ENCODE measurements around the gene DOCK9.
A peak's percentile ranks its signal among the peaks of the same experiment; 100 is the strongest.

DOCK9 gene

DNA sequence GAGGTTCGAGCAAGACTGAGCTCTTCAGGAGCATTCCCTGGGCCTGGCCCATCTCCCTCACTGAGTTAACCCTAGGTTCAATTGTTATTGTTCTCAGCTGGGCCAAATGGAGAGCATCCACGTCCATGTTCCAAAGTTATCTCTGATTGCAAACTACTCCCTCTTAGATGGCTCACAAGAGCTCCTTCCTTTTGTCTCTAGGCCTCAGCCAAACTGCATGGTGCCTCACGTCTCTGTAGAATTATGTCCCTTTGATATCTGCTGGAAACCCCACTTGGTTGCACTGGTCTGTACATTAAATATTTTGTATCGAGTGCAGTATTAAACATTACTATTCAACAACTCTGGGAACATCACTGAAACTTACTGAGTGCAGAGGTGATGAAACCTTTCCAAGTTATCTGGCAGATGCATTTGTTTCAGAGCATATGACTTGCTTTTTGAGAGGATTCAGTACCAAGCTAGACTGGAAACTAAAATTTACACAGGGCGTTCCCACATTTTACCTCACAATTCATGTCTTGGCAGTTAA is 38.1 kb downstream of the DOCK9 start:
- H3K4me3 ChIP-seq (ENCODE audit: low read depth in 1 of 2, low read length in 2 of 2), result no peak overlapping the region
- no peaks in the 10 kb centered on the region for H3K27me3 ChIP-seq (ENCODE audit: control insufficient read depth in 1 of 2, insufficient read depth in 2 of 2, low read length in 2 of 2)
- H3K36me3 ChIP-seq (ENCODE audit: control insufficient read depth in 1 of 2, insufficient read depth in 2 of 2, low read length in 2 of 2), result no peaks in the 10 kb centered on the region
- H3K27ac ChIP-seq (ENCODE audit: low read depth, low read length), result no peak overlapping the region
- H3K9ac ChIP-seq (ENCODE audit: low read depth in 1 of 2, low read length in 2 of 2), result no peak overlapping the region
- no peaks in the 10 kb centered on the region for H3K4me1 ChIP-seq (ENCODE audit: control insufficient read depth in 1 of 2, insufficient read depth in 2 of 2, low read length in 2 of 2)
- H3K9me3 ChIP-seq (ENCODE audit: control insufficient read depth in 1 of 2, low read length in 2 of 2), result peaks cover 0 to 3% of the 10 kb centered on the region in 2 donors

DNA sequence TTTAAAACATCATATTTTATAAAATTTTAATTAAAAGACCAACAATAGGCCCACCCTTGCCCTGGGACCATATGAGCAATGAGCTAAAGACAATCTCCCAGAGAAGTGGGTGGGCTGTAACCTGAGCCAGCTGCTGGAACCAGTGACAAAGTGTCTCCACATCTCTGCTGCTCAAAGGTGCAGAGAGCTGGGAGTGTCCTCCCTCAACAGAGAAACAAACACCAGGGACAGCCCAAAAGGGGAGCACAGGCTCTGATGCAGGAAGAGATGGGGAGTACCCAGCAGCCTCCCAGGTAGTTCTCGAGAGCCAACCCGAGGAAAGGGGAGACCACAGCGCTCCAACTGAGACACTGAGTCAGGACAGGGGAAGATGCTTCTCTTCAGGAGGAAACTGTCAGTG is 39.1 kb downstream of the DOCK9 start:
- H3K9me3 ChIP-seq (ENCODE audit: control insufficient read depth in 1 of 2, low read length in 2 of 2), result peaks cover 0 to 10% of the 10 kb centered on the region in 2 donors
- no peaks in the 10 kb centered on the region for H3K36me3 ChIP-seq (ENCODE audit: control insufficient read depth in 1 of 2, insufficient read depth in 2 of 2, low read length in 2 of 2)
- H3K27ac ChIP-seq (ENCODE audit: low read depth, low read length), result no peak overlapping the region
- H3K4me1 ChIP-seq (ENCODE audit: control insufficient read depth in 1 of 2, insufficient read depth in 2 of 2, low read length in 2 of 2), result no peaks in the 10 kb centered on the region
- H3K9ac ChIP-seq (ENCODE audit: low read depth in 1 of 2, low read length in 2 of 2), result no peak overlapping the region
- H3K27me3 ChIP-seq (ENCODE audit: control insufficient read depth in 1 of 2, insufficient read depth in 2 of 2, low read length in 2 of 2), result no peaks in the 10 kb centered on the region
- H3K4me3 ChIP-seq (ENCODE audit: low read depth in 1 of 2, low read length in 2 of 2), result no peak overlapping the region

DNA sequence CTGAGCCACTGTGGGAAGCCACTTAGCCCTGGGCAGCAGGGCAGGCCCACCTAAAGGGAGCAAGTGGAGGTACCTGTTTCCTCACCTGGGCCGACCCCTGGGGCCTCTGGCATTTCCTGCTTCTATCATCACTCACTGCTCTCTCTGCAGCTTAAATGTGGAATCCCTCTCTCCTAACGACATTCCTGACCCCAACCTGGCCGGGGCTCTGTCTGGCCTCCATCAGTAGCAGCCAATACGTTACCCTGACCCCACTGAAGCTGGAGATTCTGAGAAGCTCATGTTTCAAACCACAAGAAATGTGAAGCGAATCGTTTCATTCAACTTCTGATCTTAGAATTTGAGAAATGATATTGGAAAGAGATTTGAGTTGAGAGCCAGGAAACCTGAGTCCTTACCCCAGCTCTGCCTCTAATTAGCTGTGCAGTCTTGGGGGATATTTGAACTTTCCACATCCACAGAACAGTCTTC is 39.9 kb downstream of the DOCK9 start:
- Histone ChIP-seq H3K27me3 (ENCODE audit: control insufficient read depth in 1 of 2, insufficient read depth in 2 of 2, low read length in 2 of 2) (no peaks in the 10 kb centered on the region), H3K9ac (ENCODE audit: low read depth in 1 of 2, low read length in 2 of 2) (no peak overlapping the region), H3K36me3 (ENCODE audit: control insufficient read depth in 1 of 2, insufficient read depth in 2 of 2, low read length in 2 of 2) (no peaks in the 10 kb centered on the region), H3K27ac (ENCODE audit: low read depth, low read length) (no peak overlapping the region), H3K4me1 (ENCODE audit: control insufficient read depth in 1 of 2, insufficient read depth in 2 of 2, low read length in 2 of 2) (no peaks in the 10 kb centered on the region), H3K4me3 (ENCODE audit: low read depth in 1 of 2, low read length in 2 of 2) (no peak overlapping the region), H3K9me3 (ENCODE audit: control insufficient read depth in 1 of 2, low read length in 2 of 2) (peaks cover 0 to 13% of the 10 kb centered on the region in 2 donors)

GRCh38 chr13:98934243-98934642 is 43.6 kb downstream of the DOCK9 start:
- peaks cover 0 to 13% of the 10 kb centered on the region in 2 donors for H3K9me3 ChIP-seq (ENCODE audit: control insufficient read depth in 1 of 2, low read length in 2 of 2)
- H3K9ac ChIP-seq (ENCODE audit: low read depth in 1 of 2, low read length in 2 of 2), result no peak overlapping the region
- no peaks in the 10 kb centered on the region for H3K27me3 ChIP-seq (ENCODE audit: control insufficient read depth in 1 of 2, insufficient read depth in 2 of 2, low read length in 2 of 2)

GRCh38 chr13:98930151-98930591 is 47.7 kb downstream of the DOCK9 start:
- peak overlapping the region in 1 of 2 donors; percentile 11 for H3K9ac ChIP-seq (ENCODE audit: low read depth in 1 of 2, low read length in 2 of 2)
- no peaks in the 10 kb centered on the region for H3K4me1 ChIP-seq (ENCODE audit: control insufficient read depth in 1 of 2, insufficient read depth in 2 of 2, low read length in 2 of 2)
- peaks cover 0 to 13% of the 10 kb centered on the region in 2 donors for H3K9me3 ChIP-seq (ENCODE audit: control insufficient read depth in 1 of 2, low read length in 2 of 2)
- H3K36me3 ChIP-seq (ENCODE audit: control insufficient read depth in 1 of 2, insufficient read depth in 2 of 2, low read length in 2 of 2), result no peaks in the 10 kb centered on the region
- no peaks in the 10 kb centered on the region for H3K27me3 ChIP-seq (ENCODE audit: control insufficient read depth in 1 of 2, insufficient read depth in 2 of 2, low read length in 2 of 2)
- peak overlapping the region in 1 of 2 donors; percentile 50 for H3K4me3 ChIP-seq (ENCODE audit: low read depth in 1 of 2, low read length in 2 of 2)
- H3K27ac ChIP-seq (ENCODE audit: low read depth, low read length), result no peak overlapping the region

More at GRCh38 chr13:98934243-98934642, 43.6 kb downstream of the DOCK9 start:
- H3K4me1 ChIP-seq (ENCODE audit: control insufficient read depth in 1 of 2, insufficient read depth in 2 of 2, low read length in 2 of 2), result no peaks in the 10 kb centered on the region
- no peak overlapping the region for H3K4me3 ChIP-seq (ENCODE audit: low read depth in 1 of 2, low read length in 2 of 2)
- no peaks in the 10 kb centered on the region for H3K36me3 ChIP-seq (ENCODE audit: control insufficient read depth in 1 of 2, insufficient read depth in 2 of 2, low read length in 2 of 2)
- H3K27ac ChIP-seq (ENCODE audit: low read depth, low read length), result no peak overlapping the region

GRCh38 chr13:98927951-98928927 is 49.6 kb downstream of the DOCK9 start:
- no peaks in the 10 kb centered on the region for H3K36me3 ChIP-seq (ENCODE audit: control insufficient read depth in 1 of 2, insufficient read depth in 2 of 2, low read length in 2 of 2)
- no peak overlapping the region for H3K4me3 ChIP-seq (ENCODE audit: low read depth in 1 of 2, low read length in 2 of 2)
- H3K27ac ChIP-seq (ENCODE audit: low read depth, low read length), result no peak overlapping the region
- H3K9ac ChIP-seq (ENCODE audit: low read depth in 1 of 2, low read length in 2 of 2), result no peak overlapping the region
- H3K9me3 ChIP-seq (ENCODE audit: control insufficient read depth in 1 of 2, low read length in 2 of 2), result no peaks in the 10 kb centered on the region
- no peaks in the 10 kb centered on the region for H3K27me3 ChIP-seq (ENCODE audit: control insufficient read depth in 1 of 2, insufficient read depth in 2 of 2, low read length in 2 of 2)
- H3K4me1 ChIP-seq (ENCODE audit: control insufficient read depth in 1 of 2, insufficient read depth in 2 of 2, low read length in 2 of 2), result no peaks in the 10 kb centered on the region

DNA sequence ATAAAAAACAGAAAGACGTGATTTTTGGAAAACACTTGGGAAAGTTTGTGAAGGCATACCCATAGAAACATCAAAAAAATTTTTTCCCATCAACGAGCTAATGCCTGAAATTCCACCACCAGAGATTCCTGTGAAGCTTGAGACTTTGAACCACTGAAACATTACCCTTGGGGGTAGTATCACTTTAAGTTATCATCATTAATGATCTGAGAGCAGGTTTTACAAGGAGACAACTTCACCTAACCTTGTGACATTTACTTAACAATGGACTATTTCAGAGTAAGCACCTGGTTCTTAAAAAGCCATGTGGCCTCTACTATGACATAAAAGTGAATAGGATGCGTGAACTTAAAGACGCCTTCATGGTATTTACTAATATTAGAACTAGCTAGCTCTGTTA is 51.9 kb downstream of the DOCK9 start:
- peaks cover 5 to 7% of the 10 kb centered on the region in 2 donors for H3K36me3 ChIP-seq (ENCODE audit: control insufficient read depth in 1 of 2, insufficient read depth in 2 of 2, low read length in 2 of 2)
- no peak overlapping the region for H3K27ac ChIP-seq (ENCODE audit: low read depth, low read length)
- no peaks in the 10 kb centered on the region for H3K4me1 ChIP-seq (ENCODE audit: control insufficient read depth in 1 of 2, insufficient read depth in 2 of 2, low read length in 2 of 2)
- no peak overlapping the region for H3K9ac ChIP-seq (ENCODE audit: low read depth in 1 of 2, low read length in 2 of 2)
- no peaks in the 10 kb centered on the region for H3K27me3 ChIP-seq (ENCODE audit: control insufficient read depth in 1 of 2, insufficient read depth in 2 of 2, low read length in 2 of 2)
- H3K9me3 ChIP-seq (ENCODE audit: control insufficient read depth in 1 of 2, low read length in 2 of 2), result no peaks in the 10 kb centered on the region
- no peak overlapping the region for H3K4me3 ChIP-seq (ENCODE audit: low read depth in 1 of 2, low read length in 2 of 2)

DNA sequence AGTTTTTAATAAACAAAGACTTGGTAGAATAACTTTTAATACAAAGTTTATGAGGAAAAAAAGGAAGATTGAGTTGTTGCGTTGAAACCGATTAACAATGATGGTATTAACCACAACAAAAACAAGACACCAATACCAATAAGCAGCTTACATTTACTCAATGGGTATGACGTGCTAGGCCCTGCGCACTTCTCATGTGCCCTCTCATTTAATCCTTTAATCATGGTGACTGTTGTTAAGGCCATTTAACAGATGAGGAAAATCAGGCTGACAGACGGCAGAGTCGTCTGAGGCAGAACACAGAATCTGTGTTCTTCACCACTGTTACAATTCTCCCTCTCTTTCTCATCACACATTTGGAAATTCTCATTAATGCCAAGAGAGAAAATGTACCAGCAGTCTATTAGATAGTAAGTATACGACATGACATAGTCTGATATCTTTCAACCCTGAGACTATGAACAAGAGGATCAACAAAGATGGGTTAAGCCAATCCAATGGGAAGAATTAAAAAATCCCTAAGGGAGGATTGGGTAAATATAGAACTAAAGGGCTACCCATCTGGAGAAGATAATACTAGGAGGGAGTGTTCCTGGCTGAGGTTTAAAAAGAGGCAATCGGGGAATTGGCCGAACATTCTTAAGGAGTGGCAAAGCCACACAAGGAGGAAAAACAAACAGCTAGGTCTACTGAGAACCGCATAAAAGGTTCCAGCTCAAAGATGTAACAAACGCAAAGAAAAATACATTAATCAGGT is 54.0 kb downstream of the DOCK9 start:
- Histone ChIP-seq H3K27ac (ENCODE audit: low read depth, low read length) (no peak overlapping the region), H3K27me3 (ENCODE audit: control insufficient read depth in 1 of 2, insufficient read depth in 2 of 2, low read length in 2 of 2) (no peaks in the 10 kb centered on the region), H3K4me1 (ENCODE audit: control insufficient read depth in 1 of 2, insufficient read depth in 2 of 2, low read length in 2 of 2) (no peaks in the 10 kb centered on the region), H3K9me3 (ENCODE audit: control insufficient read depth in 1 of 2, low read length in 2 of 2) (no peaks in the 10 kb centered on the region), H3K4me3 (ENCODE audit: low read depth in 1 of 2, low read length in 2 of 2) (no peak overlapping the region), H3K36me3 (ENCODE audit: control insufficient read depth in 1 of 2, insufficient read depth in 2 of 2, low read length in 2 of 2) (peaks cover 5 to 7% of the 10 kb centered on the region in 2 donors), H3K9ac (ENCODE audit: low read depth in 1 of 2, low read length in 2 of 2) (no peak overlapping the region)

- no peak overlapping the region for H3K27ac ChIP-seq (ENCODE audit: low read depth, low read length)
- no peak overlapping the region for H3K9ac ChIP-seq (ENCODE audit: low read depth in 1 of 2, low read length in 2 of 2)
- H3K9me3 ChIP-seq (ENCODE audit: control insufficient read depth in 1 of 2, low read length in 2 of 2), result no peaks in the 10 kb centered on the region
- no peak overlapping the region for H3K4me3 ChIP-seq (ENCODE audit: low read depth in 1 of 2, low read length in 2 of 2)
- no peaks in the 10 kb centered on the region for H3K4me1 ChIP-seq (ENCODE audit: control insufficient read depth in 1 of 2, insufficient read depth in 2 of 2, low read length in 2 of 2)
- H3K27me3 ChIP-seq (ENCODE audit: control insufficient read depth in 1 of 2, insufficient read depth in 2 of 2, low read length in 2 of 2), result no peaks in the 10 kb centered on the region
- peaks cover 5 to 7% of the 10 kb centered on the region in 2 donors for H3K36me3 ChIP-seq (ENCODE audit: control insufficient read depth in 1 of 2, insufficient read depth in 2 of 2, low read length in 2 of 2)
Measured at GRCh38 chr13:98922306-98922705, 55.6 kb downstream of the DOCK9 start.

GRCh38 chr13:98921786-98922185 is 56.1 kb downstream of the DOCK9 start:
- H3K27me3 ChIP-seq (ENCODE audit: control insufficient read depth in 1 of 2, insufficient read depth in 2 of 2, low read length in 2 of 2), result no peaks in the 10 kb centered on the region
- no peak overlapping the region for H3K9ac ChIP-seq (ENCODE audit: low read depth in 1 of 2, low read length in 2 of 2)
- H3K36me3 ChIP-seq (ENCODE audit: control insufficient read depth in 1 of 2, insufficient read depth in 2 of 2, low read length in 2 of 2), result peaks cover 5 to 7% of the 10 kb centered on the region in 2 donors
- H3K4me1 ChIP-seq (ENCODE audit: control insufficient read depth in 1 of 2, insufficient read depth in 2 of 2, low read length in 2 of 2), result no peaks in the 10 kb centered on the region
- H3K27ac ChIP-seq (ENCODE audit: low read depth, low read length), result no peak overlapping the region
- H3K4me3 ChIP-seq (ENCODE audit: low read depth in 1 of 2, low read length in 2 of 2), result no peak overlapping the region
- H3K9me3 ChIP-seq (ENCODE audit: control insufficient read depth in 1 of 2, low read length in 2 of 2), result no peaks in the 10 kb centered on the region

Measured in duodenal mucosa (tissue), 2 donors.